Uterus (tissue), 2 donors: ENCODE data around the gene NCF1.
"Not testable (repeated sequence)": the region's sequence is repeated elsewhere in the genome, so short reads cannot be mapped to it uniquely, and the experiment has no call there.

Source experiments
- POLR2A ChIP-seq, 2 donors: fragments of 450-650 bp; IDR thresholded peaks; one replicate each; pipeline ENCODE4 v1.6.1; 2016; ENCODE audit warnings: antibody characterized with exemption in 2 of 2, mild to moderate bottlenecking in 1 of 2, moderate library complexity in 1 of 2
- TF ChIP-seq, protein P1 (sequence below), 4 experiments: fragments of 200-600 bp in 2 of 4; fragments of 450-650 bp in 2 of 4; sonication (generic) in 2 of 4; IDR thresholded peaks; one replicate each; pipeline ENCODE4 v1.5.1; 2016 to 2019; ENCODE audit warnings: antibody characterized with exemption in 4 of 4, mild to moderate bottlenecking in 2 of 4, moderate library complexity in 1 of 4

DNA sequence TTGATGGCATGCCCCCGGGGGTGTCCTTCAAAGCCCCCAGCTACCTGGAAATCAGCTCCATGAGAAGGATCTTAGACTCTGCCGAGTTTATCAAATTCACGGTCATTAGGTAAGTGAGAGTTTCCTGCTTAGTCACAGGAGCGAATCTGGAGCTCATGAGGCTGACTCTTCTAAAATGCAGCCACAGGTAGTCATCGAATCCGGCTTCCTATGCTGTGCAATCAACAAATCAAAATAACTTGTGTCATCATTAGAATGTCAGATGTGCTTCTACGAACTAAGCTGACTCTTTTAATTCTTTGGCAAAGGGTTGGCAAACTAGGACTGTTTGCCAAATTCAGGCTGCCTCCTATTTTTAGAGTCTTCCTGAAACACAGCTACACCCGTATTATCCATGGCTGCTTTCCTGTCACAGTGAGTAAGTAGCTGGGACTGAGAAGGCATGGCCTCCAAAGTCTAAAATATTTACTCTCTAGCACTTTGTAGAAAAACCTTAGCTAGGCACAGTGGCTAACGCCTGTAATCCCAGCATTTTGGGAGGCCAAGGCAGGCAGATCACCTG lies 19.8 kb upstream of the NCF1 start:
- TF ChIP-seq, protein P1, sequence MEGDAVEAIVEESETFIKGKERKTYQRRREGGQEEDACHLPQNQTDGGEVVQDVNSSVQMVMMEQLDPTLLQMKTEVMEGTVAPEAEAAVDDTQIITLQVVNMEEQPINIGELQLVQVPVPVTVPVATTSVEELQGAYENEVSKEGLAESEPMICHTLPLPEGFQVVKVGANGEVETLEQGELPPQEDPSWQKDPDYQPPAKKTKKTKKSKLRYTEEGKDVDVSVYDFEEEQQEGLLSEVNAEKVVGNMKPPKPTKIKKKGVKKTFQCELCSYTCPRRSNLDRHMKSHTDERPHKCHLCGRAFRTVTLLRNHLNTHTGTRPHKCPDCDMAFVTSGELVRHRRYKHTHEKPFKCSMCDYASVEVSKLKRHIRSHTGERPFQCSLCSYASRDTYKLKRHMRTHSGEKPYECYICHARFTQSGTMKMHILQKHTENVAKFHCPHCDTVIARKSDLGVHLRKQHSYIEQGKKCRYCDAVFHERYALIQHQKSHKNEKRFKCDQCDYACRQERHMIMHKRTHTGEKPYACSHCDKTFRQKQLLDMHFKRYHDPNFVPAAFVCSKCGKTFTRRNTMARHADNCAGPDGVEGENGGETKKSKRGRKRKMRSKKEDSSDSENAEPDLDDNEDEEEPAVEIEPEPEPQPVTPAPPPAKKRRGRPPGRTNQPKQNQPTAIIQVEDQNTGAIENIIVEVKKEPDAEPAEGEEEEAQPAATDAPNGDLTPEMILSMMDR (IDR thresholded peaks at IDR 0.05): not testable (repeated sequence)
- TF ChIP-seq POLR2A (IDR thresholded peaks at IDR 0.05): not testable (repeated sequence)
